IPS-15b (cell line): Measurements from ENCODE around the gene NDUFA12.

Source experiments
- H3K27me3 ChIP-seq: one replicate; pipeline ENCODE4 v1.6.1; 2013; ENCODE audit warnings: low read length; ENCODE audit not compliant: control insufficient read depth, insufficient read depth
- H3K36me3 ChIP-seq: one replicate; pipeline ENCODE4 v1.6.1; 2013; ENCODE audit warnings: low read length; ENCODE audit not compliant: control insufficient read depth, insufficient read depth
- H3K4me1 ChIP-seq: one replicate; pipeline ENCODE4 v1.6.1; 2013; ENCODE audit warnings: mild to moderate bottlenecking, low read length; ENCODE audit not compliant: control insufficient read depth, insufficient read depth
- H3K4me3 ChIP-seq: one replicate; pipeline ENCODE4 v1.5.1; 2013; ENCODE audit warnings: low read depth, low read length
- H3K9ac ChIP-seq: one replicate; pipeline ENCODE4 v1.6.1; 2013; ENCODE audit warnings: low read depth, mild to moderate bottlenecking, low read length
- H3K9me3 ChIP-seq: one replicate; pipeline ENCODE4 v1.6.1; 2013; ENCODE audit warnings: mild to moderate bottlenecking, low read length; ENCODE audit not compliant: control insufficient read depth, insufficient read depth

The NDUFA12 gene

DNA sequence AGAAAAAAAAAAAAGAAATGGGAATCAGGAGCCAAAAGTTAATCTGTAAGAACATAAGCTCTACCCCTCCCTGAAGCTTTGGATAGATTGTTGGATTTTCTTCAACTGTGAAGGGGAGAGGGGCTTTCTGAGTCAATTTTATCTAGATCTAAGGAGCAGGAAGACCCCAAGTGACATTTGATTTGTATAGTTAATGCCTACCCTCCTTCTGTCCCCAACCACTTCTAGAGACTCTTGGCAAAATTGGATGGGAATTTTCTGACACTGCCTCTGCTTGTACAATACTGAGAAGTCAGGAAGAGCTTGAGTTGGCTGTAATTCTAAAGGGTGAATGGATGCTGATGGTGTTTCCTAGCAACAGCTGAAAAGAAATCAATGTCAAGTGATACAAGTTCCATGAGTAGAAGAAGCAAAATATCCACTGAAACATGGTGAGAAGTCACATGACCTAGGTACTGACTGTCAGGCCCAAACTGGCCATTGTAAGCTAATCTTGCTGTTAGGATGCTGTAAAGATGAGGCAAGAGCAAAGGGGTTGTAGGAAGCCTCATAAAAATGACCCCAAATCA lies 42.2 kb downstream of the NDUFA12 start:
- Histone ChIP-seq H3K27me3 (no peaks in the 10 kb centered on the region), H3K9me3 (no peaks in the 10 kb centered on the region), H3K4me1 (no peaks in the 10 kb centered on the region), H3K36me3 (no peaks in the 10 kb centered on the region), H3K9ac (no peak overlapping the region), H3K4me3 (no peak overlapping the region)

DNA sequence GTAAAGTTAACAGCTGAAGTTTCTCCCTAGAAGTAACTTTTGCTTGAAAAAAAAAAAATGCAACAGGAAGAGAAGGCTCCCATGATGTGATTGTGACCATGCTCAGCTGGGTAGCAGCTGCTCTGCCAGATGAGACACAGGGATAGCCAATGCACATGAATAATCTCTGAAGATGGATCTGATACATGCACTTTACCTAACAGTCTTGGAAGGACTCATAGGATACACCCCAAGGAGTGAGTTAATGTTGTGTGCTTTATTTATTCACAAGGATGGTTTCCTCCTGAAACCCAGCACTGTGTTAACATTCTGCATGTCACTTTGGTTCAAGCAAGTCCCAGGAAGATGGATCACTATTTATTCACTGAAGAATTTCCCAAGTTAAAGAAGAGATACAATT lies 46.5 kb downstream of the NDUFA12 start:
- Histone ChIP-seq H3K9ac (no peak overlapping the region), H3K9me3 (no peaks in the 10 kb centered on the region), H3K4me3 (no peak overlapping the region), H3K36me3 (no peaks in the 10 kb centered on the region), H3K4me1 (no peaks in the 10 kb centered on the region), H3K27me3 (no peaks in the 10 kb centered on the region)

- Histone ChIP-seq H3K4me3 (no peak overlapping the region), H3K9ac (no peak overlapping the region), H3K9me3 (no peaks in the 10 kb centered on the region), H3K27me3 (no peaks in the 10 kb centered on the region), H3K4me1 (no peaks in the 10 kb centered on the region), H3K36me3 (no peaks in the 10 kb centered on the region)
Measured at GRCh38 chr12:94954948-94955592, 48.4 kb downstream of the NDUFA12 start.

DNA sequence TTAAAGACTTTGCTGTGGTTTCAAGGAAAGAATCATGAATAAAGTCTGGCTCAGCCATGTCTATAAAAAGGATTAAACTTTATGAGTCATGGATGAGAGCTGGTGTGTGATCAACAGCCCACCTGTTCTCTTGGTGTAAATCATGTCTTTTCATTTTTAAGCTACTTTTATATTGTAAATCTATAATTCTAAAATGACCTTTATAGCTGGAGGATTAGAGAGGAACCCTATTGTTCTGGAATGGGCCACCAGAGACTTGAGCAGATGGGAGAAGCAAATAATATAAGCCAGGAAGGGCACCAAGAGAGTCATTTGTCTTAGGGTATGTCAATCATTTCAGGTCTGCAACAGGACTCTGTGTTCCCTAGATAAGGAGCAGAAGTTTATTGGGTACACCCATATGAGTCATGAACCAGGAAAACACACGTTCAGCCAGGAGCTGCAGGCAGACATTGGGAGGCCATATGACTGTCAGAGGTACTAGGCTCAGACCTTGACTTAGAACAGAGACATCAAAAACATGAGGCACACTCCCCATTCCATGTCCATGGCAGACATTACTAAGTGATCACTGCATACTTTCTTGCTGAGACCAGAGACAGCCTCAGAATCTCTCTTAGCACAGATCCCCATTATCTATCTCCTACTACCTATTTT lies 49.3 kb downstream of the NDUFA12 start:
- H3K9me3 ChIP-seq, result no peaks in the 10 kb centered on the region
- no peak overlapping the region for H3K4me3 ChIP-seq
- H3K36me3 ChIP-seq, result no peaks in the 10 kb centered on the region
- no peaks in the 10 kb centered on the region for H3K27me3 ChIP-seq
- H3K9ac ChIP-seq, result no peak overlapping the region
- H3K4me1 ChIP-seq, result no peaks in the 10 kb centered on the region

- no peaks in the 10 kb centered on the region for H3K27me3 ChIP-seq
- H3K36me3 ChIP-seq, result no peaks in the 10 kb centered on the region
- no peaks in the 10 kb centered on the region for H3K4me1 ChIP-seq
- H3K9me3 ChIP-seq, result no peaks in the 10 kb centered on the region
- no peak overlapping the region for H3K9ac ChIP-seq
- no peak overlapping the region for H3K4me3 ChIP-seq
Measured at GRCh38 chr12:94952325-94952724, 51.2 kb downstream of the NDUFA12 start.

- no peaks in the 10 kb centered on the region for H3K27me3 ChIP-seq
- no peaks in the 10 kb centered on the region for H3K4me1 ChIP-seq
- no peak overlapping the region for H3K9ac ChIP-seq
Measured at GRCh38 chr12:94951071-94951934, 52.2 kb downstream of the NDUFA12 start.

GRCh38 chr12:94948232-94948810 lies 55.2 kb downstream of the NDUFA12 start:
- H3K36me3 ChIP-seq, result no peaks in the 10 kb centered on the region
- H3K27me3 ChIP-seq, result no peaks in the 10 kb centered on the region
- H3K4me1 ChIP-seq, result no peaks in the 10 kb centered on the region
- no peak overlapping the region for H3K4me3 ChIP-seq
- no peak overlapping the region for H3K9ac ChIP-seq
- H3K9me3 ChIP-seq, result no peaks in the 10 kb centered on the region

More at GRCh38 chr12:94951071-94951934, 52.2 kb downstream of the NDUFA12 start:
- Histone ChIP-seq H3K4me3 (no peak overlapping the region), H3K36me3 (no peaks in the 10 kb centered on the region), H3K9me3 (no peaks in the 10 kb centered on the region)

DNA sequence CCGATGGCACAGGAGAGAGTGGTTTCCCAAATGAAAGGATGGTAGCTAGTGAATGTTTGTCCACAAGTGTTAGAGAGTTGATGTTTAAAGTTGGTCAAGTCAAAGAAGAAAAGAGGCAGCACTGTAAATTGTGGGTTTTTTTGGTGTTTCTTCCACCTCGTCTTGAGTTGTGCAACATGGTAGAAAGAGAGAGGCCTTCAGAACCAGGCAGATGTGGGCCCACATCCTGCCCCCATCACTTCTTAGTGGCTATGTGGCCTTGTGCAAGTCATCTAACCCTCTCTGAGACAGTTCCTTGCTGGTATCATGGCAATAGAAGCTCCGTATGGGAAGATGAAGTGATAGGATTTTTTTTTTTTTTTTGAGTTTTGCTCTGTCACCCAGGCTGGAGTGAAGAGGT lies 60.8 kb downstream of the NDUFA12 start:
- H3K9ac ChIP-seq, result no peak overlapping the region
- H3K4me3 ChIP-seq, result no peak overlapping the region
- no peaks in the 10 kb centered on the region for H3K9me3 ChIP-seq
- no peaks in the 10 kb centered on the region for H3K27me3 ChIP-seq
- H3K4me1 ChIP-seq, result no peaks in the 10 kb centered on the region
- no peaks in the 10 kb centered on the region for H3K36me3 ChIP-seq

DNA sequence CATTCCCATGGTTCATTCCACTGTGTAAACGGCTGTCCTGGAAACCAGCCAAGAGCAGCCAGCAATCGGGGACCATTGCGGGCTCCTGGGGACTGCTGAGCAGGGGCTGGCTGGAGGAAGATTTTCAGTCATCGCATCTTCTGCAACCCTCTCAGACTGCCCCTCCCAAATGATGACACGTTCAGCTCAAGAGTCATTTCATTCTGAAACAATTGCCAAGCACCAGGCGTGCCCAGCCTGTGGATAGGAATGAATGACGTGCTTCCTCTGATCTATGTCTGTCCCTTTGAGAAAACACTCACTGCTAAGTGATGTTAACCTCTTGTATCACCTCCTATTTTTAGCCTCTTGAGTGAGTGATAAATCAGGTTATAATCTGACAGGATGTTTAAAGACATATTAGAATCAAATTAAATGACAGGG lies 62.0 kb downstream of the NDUFA12 start:
- H3K4me3 ChIP-seq, result no peak overlapping the region
- H3K36me3 ChIP-seq, result no peaks in the 10 kb centered on the region
- H3K9me3 ChIP-seq, result no peaks in the 10 kb centered on the region
- H3K9ac ChIP-seq, result no peak overlapping the region
- no peaks in the 10 kb centered on the region for H3K4me1 ChIP-seq
- no peaks in the 10 kb centered on the region for H3K27me3 ChIP-seq

GRCh38 chr12:94940771-94941170 lies 62.7 kb downstream of the NDUFA12 start:
- Histone ChIP-seq H3K4me1 (no peaks in the 10 kb centered on the region), H3K9me3 (no peaks in the 10 kb centered on the region), H3K27me3 (no peaks in the 10 kb centered on the region), H3K4me3 (no peak overlapping the region), H3K9ac (no peak overlapping the region), H3K36me3 (no peaks in the 10 kb centered on the region)

GRCh38 chr12:94938583-94938982 lies 64.9 kb downstream of the NDUFA12 start:
- no peaks in the 10 kb centered on the region for H3K4me1 ChIP-seq
- H3K4me3 ChIP-seq, result no peak overlapping the region
- no peaks in the 10 kb centered on the region for H3K36me3 ChIP-seq
- H3K9me3 ChIP-seq, result no peaks in the 10 kb centered on the region
- no peaks in the 10 kb centered on the region for H3K27me3 ChIP-seq
- H3K9ac ChIP-seq, result no peak overlapping the region
